K562 (cell line): ENCODE results near the gene MAD2L1BP. TPM values are rescaled to one million over a fixed set of nuclear protein-coding genes. Genes with fewer than 3 reads are reported as not detected.
A peak's percentile ranks its signal among the peaks of the same experiment; 100 is the strongest.

Source experiments
- CBX3 ChIP-seq, 2 experiments: IDR thresholded peaks; 1 replicate in 1 of 2; 2 replicates in 1 of 2; pipeline ENCODE4 v1.6.1; 2012; ENCODE audit warnings: inconsistent platforms in 2 of 2, low read length in 2 of 2, borderline replicate concordance in 1 of 2, control low read depth in 1 of 2
- CCAR2 ChIP-seq: fragments of 200-400 bp; formaldehyde crosslinking; IDR thresholded peaks from 2 replicates; pipeline ENCODE4 v1.6.1; 2017; ENCODE audit warnings: mild to moderate bottlenecking, low read depth, low read length
- CCNT2 ChIP-seq: IDR thresholded peaks from 2 replicates; pipeline ENCODE4 v1.6.1; 2011; ENCODE audit warnings: borderline replicate concordance, low read depth, mild to moderate bottlenecking, moderate library complexity, mixed read lengths, low read length; ENCODE audit not compliant: insufficient read length; ENCODE audit errors: extremely low read depth
- DACH1 ChIP-seq: fragments of 450-650 bp; IDR thresholded peaks from 2 replicates; pipeline ENCODE4 v1.6.1; 2018; ENCODE audit not compliant: partially characterized antibody
- ESRRB ChIP-seq: fragments of 250-450 bp; sonication (Bioruptor Pico); IDR thresholded peaks from 2 replicates; pipeline ENCODE4 v1.5.0; 2020; ENCODE audit warnings: mild to moderate bottlenecking, moderate library complexity, borderline replicate concordance
- HDAC1 ChIP-seq, 2 experiments: fragments of 450-650 bp; IDR thresholded peaks; 2 replicates each; pipeline ENCODE4 v1.6.1; 2016 to 2017; ENCODE audit warnings: inconsistent platforms in 1 of 2, mild to moderate bottlenecking in 1 of 2, moderate library complexity in 1 of 2
- HDAC3 ChIP-seq: fragments of 450-650 bp; IDR thresholded peaks from 2 replicates; pipeline ENCODE4 v1.6.1; 2018; ENCODE audit warnings: borderline replicate concordance, mild to moderate bottlenecking, moderate library complexity; ENCODE audit not compliant: partially characterized antibody
- HNRNPL ChIP-seq: fragments of 200-400 bp; formaldehyde crosslinking; IDR thresholded peaks from 2 replicates; pipeline ENCODE4 v1.6.1; 2017; ENCODE audit warnings: low read depth, mild to moderate bottlenecking, low read length
- JUND ChIP-seq, 2 experiments: IDR thresholded peaks; 2 replicates in 1 of 2; 3 replicates in 1 of 2; pipeline ENCODE4 v1.6.1; 2011; ENCODE audit warnings: borderline replicate concordance in 2 of 2, low read depth in 2 of 2, low read length in 2 of 2, improper control_type of control experiment in 1 of 2, missing biosample characterization in 1 of 2, missing genetic modification characterization in 1 of 2, missing genetic modification reagents in 1 of 2
- MAFK ChIP-seq: IDR thresholded peaks from 2 replicates; pipeline ENCODE4 v1.6.1; 2011; ENCODE audit warnings: low read length, improper control_type of control experiment
- MTA2 ChIP-seq: fragments of 450-650 bp; IDR thresholded peaks from 2 replicates; pipeline ENCODE4 v1.6.1; 2016; ENCODE audit warnings: low read depth
- NFIC ChIP-seq: fragments of 450-650 bp; IDR thresholded peaks from 2 replicates; pipeline ENCODE4 v1.6.1; 2017; ENCODE audit warnings: mild to moderate bottlenecking, inconsistent platforms
- PCBP2 ChIP-seq: fragments of 200-400 bp; formaldehyde crosslinking; IDR thresholded peaks from 2 replicates; pipeline ENCODE4 v1.6.1; 2018; ENCODE audit warnings: low read length, low read depth, mild to moderate bottlenecking, moderate library complexity; ENCODE audit not compliant: poor library complexity, severe bottlenecking
- PHF20 ChIP-seq: fragments of 450-650 bp; IDR thresholded peaks from 2 replicates; pipeline ENCODE4 v1.6.1; 2018; ENCODE audit not compliant: partially characterized antibody
- PTBP1 ChIP-seq: fragments of 200-400 bp; formaldehyde crosslinking; IDR thresholded peaks from 2 replicates; pipeline ENCODE4 v1.6.1; 2017; ENCODE audit warnings: low read depth, low read length
- RBM22 ChIP-seq: fragments of 200-400 bp; formaldehyde crosslinking; IDR thresholded peaks from 2 replicates; pipeline ENCODE4 v1.6.1; 2018; ENCODE audit warnings: low read length, low read depth; ENCODE audit not compliant: poor library complexity, severe bottlenecking
- SETDB1 ChIP-seq: IDR thresholded peaks from one replicate; pipeline ENCODE4 v1.6.1; 2012; ENCODE audit warnings: low read length, control low read depth, inconsistent platforms
- SP1 ChIP-seq: sonication (generic); formaldehyde crosslinking; IDR thresholded peaks from 2 replicates; pipeline ENCODE4 v1.8.1; 2022; ENCODE audit warnings: mild to moderate bottlenecking, missing genetic modification reagents
- TAL1 ChIP-seq: fragments of 450-650 bp; IDR thresholded peaks from 2 replicates; pipeline ENCODE4 v1.6.1; 2016; ENCODE audit warnings: mild to moderate bottlenecking
- TARDBP ChIP-seq: fragments of 450-650 bp; IDR thresholded peaks from 2 replicates; pipeline ENCODE4 v1.6.1; 2016
- XRCC5 ChIP-seq: fragments of 200-400 bp; formaldehyde crosslinking; IDR thresholded peaks from 2 replicates; pipeline ENCODE4 v1.6.1; 2017; ENCODE audit warnings: low read depth, mild to moderate bottlenecking, low read length
- ZBED1 ChIP-seq: IDR thresholded peaks from 2 replicates; pipeline ENCODE4 v1.6.1; 2014
- ZEB2 ChIP-seq: fragments of 450-650 bp; IDR thresholded peaks from 2 replicates; pipeline ENCODE4 v1.6.1; 2016
- ZKSCAN1 ChIP-seq: fragments of 150-350 bp; IDR thresholded peaks from 2 replicates; pipeline ENCODE4 v1.6.1; 2016; ENCODE audit warnings: low read depth, low read length
- ZNF384 ChIP-seq: IDR thresholded peaks from 2 replicates; pipeline ENCODE4 v1.6.1; 2012; ENCODE audit warnings: low read depth, low read length, improper control_type of control experiment
- polyA plus RNA-seq, 8 experiments: library from polyadenylated mRNA; depleted of rRNA in 4 of 8; stranded (reverse) in 5 of 8; unstranded in 3 of 8; fragments of >200 nt; fragmentation: Nextera tagmentation in 2 of 8; fragmentation: Illumina TruSeq in 1 of 8; extraction: Ambion mirVana in 2 of 8; extraction: Trizol in 1 of 8; gene quantifications; 2 replicates each; pipeline versions ENCODE4 v1.2.1 to v1.2.3, GENCODE V29; 2011 to 2014; ENCODE audit warnings: inconsistent platforms in 1 of 8, missing spikeins in 1 of 8
- total RNA-seq, 7 experiments: library from RNA; depleted of rRNA in 6 of 7; stranded (reverse); fragments of >200 nt in 6 of 7; fragmentation: Illumina TruSeq in 2 of 7; extraction: Trizol in 2 of 7; gene quantifications; 2 replicates each; pipeline versions ENCODE4 v1.2.1 to v1.2.3, GENCODE V29; 2011 to 2021; ENCODE audit warnings: low replicate concordance in 1 of 7
- TF ChIP-seq, protein P1 (sequence below): fragments of 450-650 bp; formaldehyde crosslinking; conservative IDR thresholded peaks from 2 replicates; pipeline ENCODE4 v1.4.0; 2022; ENCODE audit warnings: mild to moderate bottlenecking, missing genetic modification characterization
- TF ChIP-seq, protein P2 (sequence below): fragments of 250-450 bp; sonication (Bioruptor Pico); IDR thresholded peaks from 2 replicates; pipeline ENCODE4 v1.8.0; 2021; ENCODE audit warnings: mild to moderate bottlenecking, moderate library complexity
- TF ChIP-seq, protein P3 (sequence below): fragments of 200-800 bp; sonication (Bioruptor generic); IDR thresholded peaks from 2 replicates; pipeline ENCODE4 v1.6.1; 2017; ENCODE audit warnings: missing genetic modification characterization, missing compliant biosample characterization

The MAD2L1BP gene
- total and polyA plus RNA-seq, 9 of the 15 experiments (the other 6 are each of a cell fraction or from before 2014, with no cell fraction given), result 69.7 to 321 (median 111) TPM

DNA sequence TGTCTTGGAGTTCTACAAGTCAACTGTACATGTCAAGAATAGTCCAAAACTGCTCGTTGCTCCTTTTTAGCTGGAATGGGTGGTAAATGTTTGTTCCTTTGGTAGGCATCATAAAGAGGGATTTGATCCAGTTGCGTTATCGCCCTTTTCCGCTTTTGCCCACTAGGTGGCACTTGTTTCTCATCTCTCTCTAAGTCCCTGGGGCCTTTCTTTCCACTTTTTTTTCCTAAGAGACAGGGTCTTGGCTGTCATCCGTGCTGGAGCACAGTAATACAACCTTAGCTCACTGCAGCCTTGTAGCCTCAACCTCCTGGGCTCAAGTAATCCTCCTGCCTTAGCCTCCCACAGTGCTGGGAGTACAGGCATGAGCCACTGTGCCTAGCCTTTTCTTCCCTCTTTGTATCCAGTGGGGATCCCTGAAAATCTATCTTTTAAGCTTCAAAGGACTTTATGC, 27.3 kb upstream of the MAD2L1BP start (continued):
- no peak for TF ChIP-seq PCBP2
- peak in 1 of 2 experiments; percentile 33; a peak in 1 of 3 replicates for TF ChIP-seq CBX3 (IDR thresholded peaks at IDR 0.05; ENCODE audit: borderline replicate concordance in 1 of 2, low read length in 2 of 2)
- TF ChIP-seq HDAC1 (IDR thresholded peaks at IDR 0.05), result 0 out of 4 replicates have a peak, but pooled peaks of 1 of the 2 experiments have one; percentile 16
- TF ChIP-seq TAL1, result no peak
- TF ChIP-seq RBM22, result no peak
- 0 out of 2 replicates have a peak, but pooled peaks have one; percentile 34 for TF ChIP-seq TARDBP
- no peak for TF ChIP-seq HDAC3
- no peak for TF ChIP-seq JUND (IDR thresholded peaks at IDR 0.05; ENCODE audit: borderline replicate concordance, low read depth, low read length)
- 0 out of 3 replicates have a peak, but pooled peaks have one; percentile 27 for TF ChIP-seq JUND (tag; IDR thresholded peaks at IDR 0.05; ENCODE audit: borderline replicate concordance, low read depth, low read length)
- TF ChIP-seq HNRNPL, result no peak
- TF ChIP-seq, protein P1, sequence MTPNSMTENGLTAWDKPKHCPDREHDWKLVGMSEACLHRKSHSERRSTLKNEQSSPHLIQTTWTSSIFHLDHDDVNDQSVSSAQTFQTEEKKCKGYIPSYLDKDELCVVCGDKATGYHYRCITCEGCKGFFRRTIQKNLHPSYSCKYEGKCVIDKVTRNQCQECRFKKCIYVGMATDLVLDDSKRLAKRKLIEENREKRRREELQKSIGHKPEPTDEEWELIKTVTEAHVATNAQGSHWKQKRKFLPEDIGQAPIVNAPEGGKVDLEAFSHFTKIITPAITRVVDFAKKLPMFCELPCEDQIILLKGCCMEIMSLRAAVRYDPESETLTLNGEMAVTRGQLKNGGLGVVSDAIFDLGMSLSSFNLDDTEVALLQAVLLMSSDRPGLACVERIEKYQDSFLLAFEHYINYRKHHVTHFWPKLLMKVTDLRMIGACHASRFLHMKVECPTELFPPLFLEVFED (CRISPR knock-in tag), result 0 out of 2 replicates have a peak, but pooled peaks have one; percentile 14
- no peak for TF ChIP-seq DACH1
- peak; percentile 18; the same call in 1 of the 2 replicates for TF ChIP-seq NFIC
- TF ChIP-seq, protein P2, sequence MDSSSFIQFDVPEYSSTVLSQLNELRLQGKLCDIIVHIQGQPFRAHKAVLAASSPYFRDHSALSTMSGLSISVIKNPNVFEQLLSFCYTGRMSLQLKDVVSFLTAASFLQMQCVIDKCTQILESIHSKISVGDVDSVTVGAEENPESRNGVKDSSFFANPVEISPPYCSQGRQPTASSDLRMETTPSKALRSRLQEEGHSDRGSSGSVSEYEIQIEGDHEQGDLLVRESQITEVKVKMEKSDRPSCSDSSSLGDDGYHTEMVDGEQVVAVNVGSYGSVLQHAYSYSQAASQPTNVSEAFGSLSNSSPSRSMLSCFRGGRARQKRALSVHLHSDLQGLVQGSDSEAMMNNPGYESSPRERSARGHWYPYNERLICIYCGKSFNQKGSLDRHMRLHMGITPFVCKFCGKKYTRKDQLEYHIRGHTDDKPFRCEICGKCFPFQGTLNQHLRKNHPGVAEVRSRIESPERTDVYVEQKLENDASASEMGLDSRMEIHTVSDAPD (CRISPR knock-in tag), result no peak
- no peak for TF ChIP-seq MAFK
- TF ChIP-seq CCNT2, result no peak
- TF ChIP-seq SETDB1, result no peak
- peak; percentile 82 for TF ChIP-seq XRCC5
- TF ChIP-seq ESRRB, result no peak
- no peak for TF ChIP-seq PTBP1
- TF ChIP-seq ZNF384, result peak; percentile 92
- no peak for TF ChIP-seq CCAR2
- no peak for TF ChIP-seq ZBED1
- no peak for TF ChIP-seq PHF20
- TF ChIP-seq, protein P3, sequence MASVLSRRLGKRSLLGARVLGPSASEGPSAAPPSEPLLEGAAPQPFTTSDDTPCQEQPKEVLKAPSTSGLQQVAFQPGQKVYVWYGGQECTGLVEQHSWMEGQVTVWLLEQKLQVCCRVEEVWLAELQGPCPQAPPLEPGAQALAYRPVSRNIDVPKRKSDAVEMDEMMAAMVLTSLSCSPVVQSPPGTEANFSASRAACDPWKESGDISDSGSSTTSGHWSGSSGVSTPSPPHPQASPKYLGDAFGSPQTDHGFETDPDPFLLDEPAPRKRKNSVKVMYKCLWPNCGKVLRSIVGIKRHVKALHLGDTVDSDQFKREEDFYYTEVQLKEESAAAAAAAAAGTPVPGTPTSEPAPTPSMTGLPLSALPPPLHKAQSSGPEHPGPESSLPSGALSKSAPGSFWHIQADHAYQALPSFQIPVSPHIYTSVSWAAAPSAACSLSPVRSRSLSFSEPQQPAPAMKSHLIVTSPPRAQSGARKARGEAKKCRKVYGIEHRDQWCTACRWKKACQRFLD (CRISPR knock-in tag), result no peak
- no peak for TF ChIP-seq ZKSCAN1
- TF ChIP-seq SP1, result peak; percentile 60; the same call in 1 of the 2 replicates
- TF ChIP-seq MTA2, result no peak
- TF ChIP-seq ZEB2, result no peak; the same call in 1 of the 2 replicates
